Caco-2 (cell line): ENCODE measurements around the gene THADA. TPM values are rescaled to one million over a fixed set of nuclear protein-coding genes. Genes with fewer than 3 reads are reported as not detected.

Experiments used
- BruUV-seq: library from RNA; stranded (reverse); fragments of 400-500 nt; replicated peaks from 2 replicates; lab custom pipeline; 2021; lab: Mats Ljungman, UMichigan
- CTCF ChIA-PET: fragments of 300-600 bp; sonication (Branson Sonifier 250); formaldehyde crosslinking; loops from one replicate; lab custom pipeline; 2022; ENCODE audit warnings: antibody characterized with exemption; lab: Charles Lee
- POLR2A ChIA-PET: fragments of 300-600 bp; sonication (Branson Sonifier 250); formaldehyde crosslinking; loops from one replicate; lab custom pipeline; 2022; ENCODE audit warnings: antibody characterized with exemption; lab: Charles Lee
- DNase-seq, 2 experiments: peaks; one replicate each; pipeline versions ENCODE4 v3.0.0 to v3.0.0-alpha.2; 2020 to 2022
- H3K27me3 ChIP-seq: replicated peaks from 2 replicates; pipeline ENCODE4 v1.6.0; 2011; ENCODE audit warnings: low read length; ENCODE audit not compliant: control insufficient read depth, insufficient read depth
- H3K36me3 ChIP-seq: 2 replicates; pipeline ENCODE4 v1.5.1; 2011; ENCODE audit warnings: low read length; ENCODE audit not compliant: control insufficient read depth, insufficient read depth
- H3K4me1 ChIP-seq: fragments of 250-450 bp; sonication (Bioruptor Pico); 2 replicates; pipeline ENCODE4 v1.5.1; 2020; ENCODE audit warnings: mild to moderate bottlenecking
- H3K4me3 ChIP-seq: 2 replicates; pipeline ENCODE4 v1.5.1; 2011; ENCODE audit warnings: low read depth, mild to moderate bottlenecking, control low read depth, low read length
- H3K9me3 ChIP-seq: fragments of 250-450 bp; sonication (Bioruptor Pico); 2 replicates; pipeline ENCODE4 v1.5.1; 2020; ENCODE audit warnings: mild to moderate bottlenecking, moderate library complexity
- H3K27ac Mint-ChIP-seq: one replicate; pipeline ENCODE4 v1.8.0; 2022; ENCODE audit warnings: mixed read lengths; ENCODE audit not compliant: unreplicated experiment
- H3K27me3 Mint-ChIP-seq: one replicate; pipeline ENCODE4 v1.8.0; 2022; ENCODE audit warnings: mixed read lengths; ENCODE audit not compliant: insufficient read depth, unreplicated experiment
- H3K36me3 Mint-ChIP-seq: one replicate; pipeline ENCODE4 v1.8.0; 2022; ENCODE audit warnings: mild to moderate bottlenecking, mixed read lengths; ENCODE audit not compliant: insufficient read depth, unreplicated experiment
- H3K4me1 Mint-ChIP-seq: one replicate; pipeline ENCODE4 v1.8.0; 2022; ENCODE audit warnings: low read depth, mixed read lengths; ENCODE audit not compliant: unreplicated experiment
- H3K4me3 Mint-ChIP-seq: one replicate; pipeline ENCODE4 v1.8.0; 2022; ENCODE audit warnings: mild to moderate bottlenecking, moderate library complexity, mixed read lengths; ENCODE audit not compliant: unreplicated experiment
- H3K9me3 Mint-ChIP-seq: one replicate; pipeline ENCODE4 v1.8.0; 2022; ENCODE audit warnings: mixed read lengths; ENCODE audit not compliant: unreplicated experiment
- CTCF ChIP-seq, 2 experiments: fragments of 200-600 bp in 1 of 2; IDR thresholded peaks; 1 replicate in 1 of 2; 2 replicates in 1 of 2; pipeline versions ENCODE4 v1.5.1 to v1.8.0; 2011 to 2022; ENCODE audit warnings: antibody characterized with exemption in 1 of 2, control low read depth in 1 of 2, inconsistent platforms in 1 of 2, low read depth in 1 of 2, low read length in 1 of 2, mild to moderate bottlenecking in 1 of 2, moderate library complexity in 1 of 2; ENCODE audit not compliant: insufficient read depth in 1 of 2, severe bottlenecking in 1 of 2, unreplicated experiment in 1 of 2
- intact Hi-C: fragments of 100-400 bp; cut with micrococcal nuclease; formaldehyde crosslinking; loops from one replicate; pipeline ENCODE4 v1.10.0; 2022; ENCODE audit not compliant: unreplicated experiment
- total RNA-seq: library from RNA; stranded (reverse); gene quantifications from 2 replicates; pipeline ENCODE4 v1.2.3, GENCODE V29; 2022

Gene THADA
- total RNA-seq, 1 experiment from 2014 or later: 33.8 TPM

- ChIA-PET POLR2A (interaction anchor here (0.6 to 3.1 kb wide), 3 partner anchors 8 to 57 kb away, joined by 3 to 9 read pairs (median 3); partner anchors contain the start of gene ZFP36L2), CTCF (interaction anchor here (1.6 to 1.8 kb wide), 2 partner anchors 11 to 56 kb away, joined by 5 to 6 read pairs; no protein-coding TSS in a partner anchor)
- Histone ChIP-seq H3K4me3 (no peak overlapping the region), H3K4me1 (peaks cover 40% of the 10 kb centered on the region), H3K27me3 (no peaks in the 10 kb centered on the region), H3K36me3 (peaks cover 2% of the 10 kb centered on the region; the same call in 1 of the 2 replicates), H3K9me3 (no peaks in the 10 kb centered on the region)
- no peaks in the 10 kb centered on the region for H3K27me3 Mint-ChIP-seq
- peak overlapping the region; percentile 76 for H3K27ac Mint-ChIP-seq
- no TSS peak for BruUV-seq
- peaks cover 55% of the 10 kb centered on the region for H3K36me3 Mint-ChIP-seq
- peak overlapping the region; percentile 70 for H3K4me3 Mint-ChIP-seq
- TF ChIP-seq CTCF (IDR thresholded peaks at IDR 0.05; ENCODE audit: insufficient read depth in 1 of 2, low read depth in 1 of 2, low read length in 1 of 2, severe bottlenecking in 1 of 2, unreplicated experiment in 1 of 2): no peak
- H3K4me1 Mint-ChIP-seq: peaks cover 30% of the 10 kb centered on the region
- DNase-seq: no peak
- no peaks in the 10 kb centered on the region for H3K9me3 Mint-ChIP-seq
- intact Hi-C loops: loop anchor here (2.0 kb wide), 1 partner anchor 177 kb away; no protein-coding TSS in a partner anchor
Observed at GRCh38 chr2:43218155-43218701, 377.6 kb downstream of the THADA start.

- H3K4me3 Mint-ChIP-seq: no peak overlapping the region
- no peak for DNase-seq
- no peak overlapping the region for H3K27ac Mint-ChIP-seq
- BruUV-seq: no TSS peak
- CTCF ChIA-PET: interaction anchor here (0.6 to 1.8 kb wide), 3 partner anchors 10 to 111 kb away, joined by 3 to 6 read pairs (median 5); no protein-coding TSS in a partner anchor
- peaks cover 37% of the 10 kb centered on the region for H3K4me1 Mint-ChIP-seq
- no peaks in the 10 kb centered on the region for H3K27me3 Mint-ChIP-seq
- H3K36me3 ChIP-seq: 0 out of 2 replicates have a peak, but pooled peaks cover 1% of the 10 kb centered on the region
- H3K9me3 Mint-ChIP-seq: no peaks in the 10 kb centered on the region
- no peaks in the 10 kb centered on the region for H3K27me3 ChIP-seq
- H3K4me1 ChIP-seq: peaks cover 40% of the 10 kb centered on the region
- H3K4me3 ChIP-seq: no peak overlapping the region
- intact Hi-C loops: loop anchor here (2.0 kb wide), 1 partner anchor 177 kb away; no protein-coding TSS in a partner anchor
- H3K9me3 ChIP-seq: no peaks in the 10 kb centered on the region
- peaks cover 48% of the 10 kb centered on the region for H3K36me3 Mint-ChIP-seq
- POLR2A ChIA-PET: interaction anchor here (1.0 to 3.1 kb wide), 2 partner anchors 9 to 56 kb away, joined by 3 to 9 read pairs; no protein-coding TSS in a partner anchor
- TF ChIP-seq CTCF (IDR thresholded peaks at IDR 0.05; ENCODE audit: insufficient read depth in 1 of 2, low read depth in 1 of 2, low read length in 1 of 2, severe bottlenecking in 1 of 2, unreplicated experiment in 1 of 2): no peak
Observed at GRCh38 chr2:43217228-43218154, 378.3 kb downstream of the THADA start.

- H3K27ac Mint-ChIP-seq: no peak overlapping the region
- peaks cover 31% of the 10 kb centered on the region for H3K4me1 ChIP-seq
- peaks cover 39% of the 10 kb centered on the region for H3K36me3 Mint-ChIP-seq
- CTCF ChIA-PET: no interaction called here
- H3K27me3 Mint-ChIP-seq: no peaks in the 10 kb centered on the region
- peaks cover 33% of the 10 kb centered on the region for H3K4me1 Mint-ChIP-seq
- TF ChIP-seq CTCF (IDR thresholded peaks at IDR 0.05; ENCODE audit: insufficient read depth in 1 of 2, low read depth in 1 of 2, low read length in 1 of 2, severe bottlenecking in 1 of 2, unreplicated experiment in 1 of 2): no peak
- intact Hi-C loops: no loop called here
- H3K9me3 ChIP-seq: no peaks in the 10 kb centered on the region
- no peaks in the 10 kb centered on the region for H3K27me3 ChIP-seq
- no peak overlapping the region for H3K4me3 Mint-ChIP-seq
- no peak overlapping the region for H3K4me3 ChIP-seq
- no peak for DNase-seq
- H3K36me3 ChIP-seq: 0 out of 2 replicates have a peak, but pooled peaks cover 1% of the 10 kb centered on the region
- no TSS peak for BruUV-seq
- POLR2A ChIA-PET: interaction anchor here (1.0 kb wide), 1 partner anchor 10 kb away, joined by 3 read pairs; no protein-coding TSS in a partner anchor
- H3K9me3 Mint-ChIP-seq: no peaks in the 10 kb centered on the region
Observed at GRCh38 chr2:43216629-43217028, 379.2 kb downstream of the THADA start.
